MV-4-11 (cell line): ENCODE measurements around the gene FMN2.

Source experiments
- DNase-seq: peaks from one replicate; lab custom pipeline; 2025; lab: John Stamatoyannopoulos, UW

FMN2 gene

DNA sequence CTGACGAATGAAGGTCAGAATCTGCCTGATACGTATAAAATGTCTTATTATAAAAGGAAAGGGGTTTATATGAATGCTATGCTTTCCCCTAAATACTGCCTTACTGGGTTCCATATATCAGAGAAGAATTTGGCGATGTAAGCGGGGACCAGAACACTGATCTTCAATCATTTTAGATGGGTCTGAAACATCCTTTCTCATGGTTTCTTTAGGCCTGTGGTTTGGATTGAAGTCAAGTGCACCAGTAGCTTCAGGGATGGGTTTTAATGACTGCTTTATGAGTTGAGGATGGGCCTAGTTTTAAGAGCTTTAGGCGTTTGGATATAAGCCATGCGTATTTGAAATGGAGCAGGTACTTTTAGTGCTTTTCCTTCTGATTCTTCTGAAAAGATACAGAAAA lies 6.9 kb downstream of the FMN2 start:
- DNase-seq = no peak

DNA sequence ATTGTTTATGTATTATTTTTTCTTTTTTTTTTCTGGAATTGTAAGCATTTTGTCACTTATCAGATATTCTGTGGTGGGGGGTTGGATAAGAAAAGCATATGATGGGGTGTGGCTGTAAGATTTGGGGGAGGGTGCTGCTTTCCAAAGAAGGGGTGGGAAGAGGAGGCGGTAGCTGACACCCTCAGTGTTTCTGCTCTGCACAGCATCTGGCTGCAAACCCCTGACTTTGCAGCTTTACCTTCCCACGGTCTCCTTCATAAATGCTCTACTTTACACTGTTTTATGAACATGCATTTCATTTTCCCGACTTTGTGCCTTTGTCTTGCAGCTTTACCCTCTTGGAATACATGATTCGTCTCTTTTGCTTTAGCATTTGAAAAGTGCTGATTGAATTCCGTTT lies 7.6 kb downstream of the FMN2 start:
- no peak for DNase-seq

GRCh38 chr1:240099748-240100147 lies 8.1 kb downstream of the FMN2 start:
- no peak for DNase-seq

DNA sequence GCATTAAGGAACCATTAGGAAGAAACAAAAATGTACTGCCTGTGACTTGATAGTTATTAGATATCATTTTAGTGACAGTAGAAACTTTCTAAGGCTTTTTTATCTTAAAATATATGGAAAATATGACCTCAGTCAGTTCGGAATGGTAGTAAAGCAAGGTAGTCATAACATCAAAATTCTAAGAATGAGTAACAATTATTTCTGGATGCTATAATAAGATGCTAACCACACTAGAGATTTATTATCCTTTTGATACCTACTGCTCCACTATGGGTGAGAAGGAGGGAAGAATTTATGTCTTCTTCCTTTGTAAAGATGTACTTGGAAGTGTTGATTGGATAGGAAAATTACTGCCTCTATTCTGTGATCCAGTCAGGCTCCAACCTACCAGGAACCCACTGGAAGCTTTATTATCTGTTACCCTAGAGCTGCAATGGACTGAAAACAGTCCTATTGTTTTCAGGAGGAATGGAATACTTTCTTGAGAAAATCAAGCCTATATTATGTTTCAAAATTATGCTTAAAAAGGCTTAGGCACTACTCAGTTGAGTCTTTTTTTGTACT lies 8.8 kb downstream of the FMN2 start:
- no peak for DNase-seq

DNA sequence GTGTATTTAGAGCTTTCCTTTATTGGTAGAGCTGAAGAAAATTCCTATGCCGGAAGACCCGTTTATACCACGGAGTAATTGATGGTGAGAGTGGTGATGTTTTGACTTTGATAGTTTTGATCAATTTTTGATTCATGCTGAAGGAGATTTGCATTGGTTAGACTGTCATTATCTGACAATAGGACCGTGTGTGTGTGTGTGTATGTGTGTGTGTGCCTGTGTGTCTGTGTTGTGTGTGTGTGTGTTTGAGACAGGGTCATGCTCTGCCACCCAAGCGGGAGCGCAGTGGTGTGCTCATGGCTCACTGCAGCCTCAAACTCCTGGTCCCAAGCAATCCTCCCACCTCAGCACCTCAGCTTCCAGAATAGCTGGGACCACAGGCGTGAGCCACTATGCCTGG lies 9.6 kb downstream of the FMN2 start:
- no peak for DNase-seq

DNA sequence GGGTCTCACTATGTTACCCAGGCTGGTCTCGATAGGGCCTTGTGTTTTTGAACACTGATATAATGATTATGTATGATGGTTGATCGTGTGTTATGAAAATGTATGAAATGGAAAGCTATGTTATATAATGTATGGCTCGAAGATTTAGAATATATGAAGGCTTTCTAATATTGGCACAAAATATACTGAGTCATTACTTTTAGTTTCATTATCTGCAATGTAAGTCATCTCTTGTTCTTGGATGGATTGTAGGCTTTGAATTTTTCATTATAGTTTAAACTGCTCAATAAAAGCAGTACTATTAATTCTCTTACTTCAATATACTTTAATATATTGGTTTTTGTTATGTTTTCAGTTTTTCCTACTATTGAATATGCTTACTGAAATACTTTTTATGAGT lies 10.1 kb downstream of the FMN2 start:
- no peak for DNase-seq

DNA sequence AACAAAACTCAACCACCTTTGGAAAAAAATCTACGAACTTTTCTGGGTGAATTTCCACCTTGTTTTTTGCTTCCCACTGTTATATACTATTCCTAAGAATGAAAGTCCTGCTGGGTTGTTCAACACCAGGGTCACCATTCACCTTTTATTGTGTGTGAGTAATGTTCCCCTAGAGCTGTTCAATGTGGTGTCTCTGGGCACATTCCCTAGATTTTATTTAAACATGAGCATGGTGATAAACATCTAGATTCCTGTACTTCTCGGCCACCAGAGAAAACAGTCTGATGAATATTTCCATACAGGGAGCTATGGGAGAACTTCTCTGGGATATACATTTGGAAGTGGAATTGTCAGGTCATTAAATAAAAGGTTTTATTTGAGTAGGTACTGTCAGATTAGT lies 13.0 kb downstream of the FMN2 start:
- no peak for DNase-seq

DNA sequence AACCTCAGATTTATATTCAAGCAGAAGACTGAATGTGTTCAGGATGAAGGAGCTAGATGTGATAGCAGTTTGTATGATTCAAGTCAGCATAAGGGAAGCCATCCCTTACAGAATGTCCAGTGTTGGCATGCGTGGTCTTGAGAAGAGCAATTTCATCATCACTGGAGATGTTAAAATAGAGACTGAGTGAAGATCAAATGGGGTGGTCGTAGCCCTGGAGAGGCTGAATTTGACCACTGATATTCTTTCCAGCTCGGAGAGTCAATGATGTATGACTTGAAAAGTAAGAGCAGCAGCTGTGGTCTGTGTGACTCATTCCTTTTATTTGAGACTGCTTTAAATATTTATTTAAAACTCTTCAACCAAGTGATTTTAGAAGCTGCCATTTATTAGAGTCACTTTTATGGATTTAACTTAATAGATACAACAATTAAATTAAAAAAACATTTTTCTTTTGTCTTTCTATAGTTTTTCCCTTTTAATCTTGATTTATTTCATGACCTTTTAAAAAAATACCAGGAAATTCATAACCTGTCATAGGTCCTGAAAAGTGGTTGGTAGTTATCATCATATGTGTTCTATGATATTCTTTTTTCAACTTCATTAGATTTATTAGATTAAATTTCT lies 15.5 kb downstream of the FMN2 start:
- DNase-seq = no peak

DNA sequence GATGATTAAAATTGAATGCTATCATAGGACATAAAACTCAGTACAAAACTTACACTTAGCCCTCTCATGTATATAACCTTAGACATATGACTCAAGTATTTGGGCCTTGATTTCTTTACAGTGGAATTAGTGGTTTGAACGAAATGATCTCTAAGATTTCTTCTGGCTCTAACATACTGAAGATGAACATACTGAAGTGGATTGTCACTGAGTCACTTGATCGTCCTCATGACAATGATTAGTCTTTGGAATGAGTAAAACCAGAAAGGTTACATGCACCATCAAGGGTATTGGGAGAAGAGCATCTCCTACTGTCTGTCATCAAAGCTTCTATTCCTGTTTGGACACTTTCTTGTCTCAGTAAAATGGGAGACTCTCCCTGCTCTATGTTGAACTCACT lies 17.4 kb downstream of the FMN2 start:
- DNase-seq = no peak

DNA sequence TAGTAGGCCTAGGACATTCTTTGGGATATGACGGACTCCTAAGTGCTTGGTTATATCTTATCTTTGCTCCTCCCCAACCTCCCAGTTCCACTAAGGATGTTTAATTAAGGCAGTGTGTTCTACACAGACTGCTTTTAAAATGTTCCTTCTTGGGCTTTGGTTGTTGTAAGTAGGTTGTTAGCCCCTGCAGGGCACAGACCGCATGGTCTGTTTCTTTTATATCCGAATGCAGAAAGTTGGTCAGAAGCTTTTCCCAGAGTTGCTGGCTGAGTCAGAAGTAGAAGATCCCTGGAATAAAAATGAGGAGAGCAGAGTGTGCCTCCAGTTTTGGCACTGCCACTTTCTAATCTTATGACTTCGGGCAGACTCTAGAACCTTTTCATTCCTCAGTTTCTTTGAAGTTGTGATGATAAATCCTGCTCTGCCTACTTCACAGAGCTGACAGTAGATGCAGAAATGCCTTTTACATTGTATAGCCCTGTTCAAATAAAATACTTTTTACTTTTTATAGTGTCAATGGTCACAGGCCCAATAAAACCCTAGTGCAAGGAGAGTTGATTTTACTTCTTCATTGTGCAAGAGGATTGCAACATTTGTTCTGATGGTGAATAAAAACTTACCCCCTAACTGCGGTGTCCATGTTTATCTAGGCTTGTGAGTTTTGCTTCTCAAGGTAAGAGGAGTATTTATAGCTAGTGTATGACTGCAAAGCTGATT lies 18.4 kb downstream of the FMN2 start:
- no peak for DNase-seq

GRCh38 chr1:240111558-240111957 lies 19.9 kb downstream of the FMN2 start:
- no peak for DNase-seq

GRCh38 chr1:240114222-240114621 lies 22.5 kb downstream of the FMN2 start:
- DNase-seq = no peak

DNA sequence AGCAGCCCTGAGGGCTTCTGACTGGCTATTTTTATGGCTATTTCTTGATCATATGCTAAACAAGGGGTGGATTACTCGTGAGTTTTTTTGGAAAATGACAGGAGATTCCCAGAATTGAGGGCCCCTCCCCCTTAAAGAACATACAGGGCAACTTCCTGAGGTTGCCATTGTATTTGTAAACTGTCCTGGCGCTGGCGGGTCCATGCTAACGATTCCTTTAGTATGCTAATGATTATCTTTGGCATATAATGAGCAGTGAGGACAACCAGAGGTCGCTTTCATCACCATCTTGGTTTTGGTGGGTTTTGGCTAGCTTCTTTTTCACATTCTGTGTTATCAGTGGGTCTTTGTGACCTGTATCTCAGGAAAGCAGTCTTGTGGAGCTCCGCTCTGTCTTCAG lies 24.1 kb downstream of the FMN2 start:
- DNase-seq = no peak

- DNase-seq = no peak
These were observed 25.4 kb downstream of the FMN2 start for GRCh38 chr1:240116831-240117769.

- DNase-seq = no peak
These were observed 26.2 kb downstream of the FMN2 start for GRCh38 chr1:240117930-240118329.

GRCh38 chr1:240122639-240123613 lies 31.2 kb downstream of the FMN2 start:
- no peak for DNase-seq

- no peak for DNase-seq
These were observed 35.1 kb downstream of the FMN2 start for GRCh38 chr1:240126821-240127220.

GRCh38 chr1:240128366-240128765 lies 36.7 kb downstream of the FMN2 start:
- DNase-seq = no peak

- DNase-seq = no peak
These were observed 42.4 kb downstream of the FMN2 start for GRCh38 chr1:240134113-240134512.

DNA sequence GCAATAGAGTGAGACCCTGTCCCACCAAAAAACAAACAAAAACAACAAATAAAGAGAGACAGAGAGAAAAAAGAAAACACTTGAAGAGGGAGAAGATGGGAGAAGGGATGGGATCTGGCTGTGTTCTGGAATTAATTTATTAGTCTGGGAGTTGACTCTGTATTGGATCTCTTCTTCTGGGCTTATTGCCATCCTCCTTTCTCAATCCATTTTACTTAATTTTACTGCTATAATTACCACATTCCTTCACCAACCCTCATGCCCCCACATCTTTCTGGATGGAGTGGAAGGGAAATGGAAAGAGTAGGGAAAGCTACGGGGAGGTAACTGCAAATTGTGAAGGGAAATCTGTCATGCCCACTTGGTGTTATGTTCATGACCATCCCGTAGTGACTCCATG lies 42.9 kb downstream of the FMN2 start:
- DNase-seq = no peak

GRCh38 chr1:240136402-240136801 lies 44.7 kb downstream of the FMN2 start:
- no peak for DNase-seq
